ENCODE results near the gene DOC2B. TPM values are rescaled to one million over a fixed set of nuclear protein-coding genes. Genes with fewer than 3 reads are reported as not detected.
"Not testable (repeated sequence)": the region's sequence is repeated elsewhere in the genome, so short reads cannot be mapped to it uniquely, and the experiment has no call there.

The DOC2B gene
- total RNA-seq, 1 donor from 2014 or later: 59.6 TPM

- H3K4me3 Mint-ChIP-seq; H3K36me3 Mint-ChIP-seq; H3K27ac Mint-ChIP-seq; H3K4me1 Mint-ChIP-seq; H3K27me3 Mint-ChIP-seq (ENCODE audit: low read depth); H3K9me3 Mint-ChIP-seq: not testable (repeated sequence)
- peak; percentile 54 for TF ChIP-seq CTCF (IDR thresholded peaks at IDR 0.05; ENCODE audit: unreplicated experiment)
- peak in 1 of 2 experiments; percentile 86 for DNase-seq (ENCODE audit: low spot score in 2 of 2, unreplicated experiment in 2 of 2)
Measured at GRCh38 chr17:136531-136930, 44.9 kb downstream of the DOC2B start.

DNA sequence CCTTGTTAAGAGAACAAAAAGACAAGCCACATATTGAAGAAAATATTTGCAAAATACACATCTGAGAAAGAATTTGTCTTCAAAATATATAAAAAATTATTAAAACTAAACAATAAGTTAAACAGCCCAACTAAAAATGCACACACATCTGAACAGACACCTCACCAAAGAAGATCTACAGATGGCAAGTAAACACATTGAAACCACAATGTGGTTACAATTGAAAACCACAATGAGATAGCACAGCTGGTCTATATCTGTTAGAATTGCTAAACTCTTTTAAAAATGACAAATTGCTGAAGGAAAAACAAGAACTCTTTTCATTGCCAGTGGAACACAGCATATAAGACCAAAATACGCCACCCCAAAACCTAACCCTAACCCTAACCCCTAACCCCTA lies 45.6 kb downstream of the DOC2B start:
- not testable (repeated sequence) for H3K9me3 Mint-ChIP-seq; H3K4me1 Mint-ChIP-seq; H3K27ac Mint-ChIP-seq; H3K4me3 Mint-ChIP-seq; H3K27me3 Mint-ChIP-seq (ENCODE audit: low read depth); H3K36me3 Mint-ChIP-seq; DNase-seq (ENCODE audit: low spot score in 2 of 2, unreplicated experiment in 2 of 2)

DNA sequence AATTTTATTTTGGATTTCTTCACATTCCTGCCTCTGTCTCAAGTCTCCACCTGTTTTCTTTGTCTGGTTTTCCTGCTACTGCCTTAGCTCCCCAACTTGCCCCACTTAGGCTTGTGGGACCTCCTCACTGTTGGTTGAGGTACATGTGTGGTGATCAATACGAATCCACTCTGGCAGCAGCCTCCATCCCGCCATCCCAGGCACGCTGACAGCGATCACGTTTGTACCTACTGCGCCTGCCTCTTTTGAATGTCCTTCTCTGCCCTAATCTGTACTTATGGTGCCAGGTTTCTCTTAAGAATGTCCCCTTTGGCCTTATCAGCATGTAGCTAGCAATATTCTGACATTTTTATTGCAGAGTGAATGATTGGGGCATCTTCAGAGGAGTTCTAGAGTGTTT lies 46.4 kb downstream of the DOC2B start:
- not testable (repeated sequence) for H3K27me3 Mint-ChIP-seq (ENCODE audit: low read depth); H3K4me1 Mint-ChIP-seq; H3K9me3 Mint-ChIP-seq; H3K36me3 Mint-ChIP-seq; H3K4me3 Mint-ChIP-seq; H3K27ac Mint-ChIP-seq
- DNase-seq (ENCODE audit: low spot score in 2 of 2, unreplicated experiment in 2 of 2): peak in 1 of 2 experiments; percentile 16

DNA sequence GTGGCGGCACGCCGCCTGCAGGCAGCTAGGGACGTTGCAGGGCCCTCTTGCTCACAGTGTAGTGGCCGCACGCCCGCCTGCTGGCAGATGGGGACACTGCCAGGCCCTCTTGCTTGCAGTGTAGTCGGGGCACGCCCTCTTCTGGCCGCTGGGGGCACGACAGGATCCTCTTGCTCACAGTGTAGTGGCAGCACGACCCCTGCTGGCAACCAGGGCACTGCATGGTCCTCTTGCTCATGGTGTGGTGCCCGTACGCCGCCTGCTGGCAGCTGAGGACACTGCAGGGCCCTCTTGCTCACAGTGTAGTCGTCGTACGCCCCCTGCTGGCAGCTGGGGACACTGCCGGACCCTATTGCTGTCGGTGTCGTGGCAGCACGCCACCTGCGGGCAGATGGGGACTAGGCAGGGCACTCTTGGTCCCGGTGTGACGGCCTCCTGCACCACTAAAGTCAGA lies 47.1 kb downstream of the DOC2B start:
- not testable (repeated sequence) for H3K36me3 Mint-ChIP-seq; H3K9me3 Mint-ChIP-seq; H3K27me3 Mint-ChIP-seq (ENCODE audit: low read depth); H3K4me3 Mint-ChIP-seq; H3K27ac Mint-ChIP-seq; H3K4me1 Mint-ChIP-seq
- TF ChIP-seq CTCF (IDR thresholded peaks at IDR 0.05; ENCODE audit: unreplicated experiment): peak; percentile 29
- DNase-seq (ENCODE audit: low spot score in 2 of 2, unreplicated experiment in 2 of 2): peak in 1 of 2 experiments; percentile 34

DNA sequence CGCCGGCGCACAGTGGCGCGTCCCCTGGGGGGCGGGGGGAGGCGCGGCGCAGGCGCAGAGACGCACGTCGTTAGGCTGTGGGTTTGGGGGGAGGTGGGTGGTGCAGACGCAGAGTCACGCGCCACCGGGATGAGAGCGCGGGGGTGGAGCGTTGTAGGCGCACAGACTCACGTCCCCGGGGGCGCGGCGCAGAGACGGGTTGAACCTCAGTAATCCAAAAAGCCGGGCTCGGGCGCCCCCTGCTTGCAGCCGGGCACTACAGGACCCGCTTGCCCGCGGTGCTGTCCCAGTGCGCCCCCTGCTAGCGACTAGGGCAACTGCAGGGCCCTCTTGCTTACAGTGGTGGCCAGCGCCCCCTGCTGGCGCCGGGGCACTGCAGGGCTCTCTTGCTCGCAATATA lies 47.5 kb downstream of the DOC2B start:
- not testable (repeated sequence) for H3K4me1 Mint-ChIP-seq; H3K9me3 Mint-ChIP-seq; H3K36me3 Mint-ChIP-seq; H3K27me3 Mint-ChIP-seq (ENCODE audit: low read depth); H3K27ac Mint-ChIP-seq; H3K4me3 Mint-ChIP-seq
- DNase-seq (ENCODE audit: low spot score in 2 of 2, unreplicated experiment in 2 of 2): peak in 1 of 2 experiments; percentile 28

DNA sequence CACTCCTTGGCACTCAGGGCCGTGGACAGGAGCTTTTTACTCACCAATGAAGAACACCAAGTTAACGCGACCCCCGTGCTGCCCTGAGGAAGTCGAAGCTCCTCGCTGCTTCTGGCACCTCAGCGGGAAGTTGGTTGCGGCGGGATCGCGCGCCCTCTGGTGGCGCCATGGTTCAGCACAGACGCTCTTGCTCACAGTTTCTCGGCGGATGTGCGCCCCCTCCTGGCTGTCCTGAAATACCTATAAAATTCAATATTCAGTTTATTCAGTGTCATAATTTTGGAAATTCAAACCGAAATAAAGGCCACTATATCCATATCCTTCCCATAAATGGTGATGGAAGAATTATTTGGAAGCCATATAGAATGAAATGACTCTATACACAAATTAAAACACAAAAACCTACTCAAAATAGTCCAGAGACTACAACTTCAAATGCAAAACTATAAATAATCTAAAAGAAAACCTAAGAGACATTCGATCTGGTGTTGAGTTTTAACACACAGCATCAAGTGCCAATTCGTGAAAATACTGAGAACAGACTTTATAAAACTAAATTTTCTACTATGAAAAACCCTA lies 63.0 kb downstream of the DOC2B start:
- not testable (repeated sequence) for H3K27ac Mint-ChIP-seq

DNA sequence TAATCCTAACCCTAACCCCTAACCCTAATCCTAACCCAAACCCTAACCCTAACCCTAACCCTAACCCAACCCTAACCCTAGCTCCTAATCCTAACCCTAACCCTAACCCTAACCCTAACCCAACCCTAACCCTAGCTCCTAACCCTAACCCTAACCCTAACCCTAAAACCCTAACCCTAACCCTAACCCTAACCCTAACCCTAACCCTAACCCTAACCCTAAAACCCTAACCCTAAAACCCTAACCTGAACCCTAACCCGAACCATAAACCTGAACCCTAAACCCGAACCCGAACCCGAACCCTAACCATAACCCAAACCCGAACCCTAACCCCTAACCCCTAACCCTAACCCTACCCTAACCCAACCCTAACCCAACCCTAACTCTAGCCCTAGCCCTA lies 68.3 kb downstream of the DOC2B start:
- not testable (repeated sequence) for H3K27ac Mint-ChIP-seq

More for the DNA sequence above, 63.0 kb downstream of the DOC2B start:
- not testable (repeated sequence) for H3K4me1 Mint-ChIP-seq; H3K27me3 Mint-ChIP-seq (ENCODE audit: low read depth); H3K9me3 Mint-ChIP-seq; H3K4me3 Mint-ChIP-seq; H3K36me3 Mint-ChIP-seq
- peak; percentile 48 for TF ChIP-seq CTCF (IDR thresholded peaks at IDR 0.05; ENCODE audit: unreplicated experiment)
- peak in 1 of 2 experiments; percentile 66 for DNase-seq (ENCODE audit: low spot score in 2 of 2, unreplicated experiment in 2 of 2)

More for the DNA sequence above, 68.3 kb downstream of the DOC2B start:
- H3K9me3 Mint-ChIP-seq; DNase-seq (ENCODE audit: low spot score in 2 of 2, unreplicated experiment in 2 of 2); H3K4me1 Mint-ChIP-seq; H3K36me3 Mint-ChIP-seq; H3K27me3 Mint-ChIP-seq (ENCODE audit: low read depth); H3K4me3 Mint-ChIP-seq: not testable (repeated sequence)

Other genes with a start within 250 kb of the DOC2B start
- not detected in 3 replicates for gene SCGB1C2, start 44.1 kb downstream of the DOC2B start, total RNA-seq
- gene RPH3AL, start 171.2 kb upstream of the DOC2B start, total RNA-seq: 13.6 to 16.9 TPM (median 15.4 TPM) in 3 replicates